Measurements from ENCODE around the gene CNNM3.

CNNM3 gene

GRCh38 chr2:96815326-96816126 lies 542 bp upstream of the CNNM3 start:
- H3K27me3 ChIP-seq (ENCODE audit: control insufficient read depth, insufficient read depth, low read length) = no peaks in the 10 kb centered on the region
- peak overlapping the region; percentile 78 for H3K4me3 ChIP-seq (ENCODE audit: low read length)
- peaks cover under 1% of the 10 kb centered on the region for H3K36me3 ChIP-seq (ENCODE audit: control insufficient read depth, insufficient read depth, low read length)
- H3K4me1 ChIP-seq (ENCODE audit: control insufficient read depth, insufficient read depth, low read length) = peaks cover 25% of the 10 kb centered on the region
- H3K9ac ChIP-seq (ENCODE audit: low read length) = peak overlapping the region; percentile 52
- H3K27ac ChIP-seq (ENCODE audit: low read depth, low read length) = peak overlapping the region; percentile 94

- Histone ChIP-seq H3K4me3 (ENCODE audit: low read length) (peak overlapping the region; percentile 89), H3K9ac (ENCODE audit: low read length) (no peak overlapping the region), H3K27me3 (ENCODE audit: control insufficient read depth, insufficient read depth, low read length) (no peaks in the 10 kb centered on the region), H3K27ac (ENCODE audit: low read depth, low read length) (peak overlapping the region; percentile 57), H3K4me1 (ENCODE audit: control insufficient read depth, insufficient read depth, low read length) (peaks cover 25% of the 10 kb centered on the region), H3K36me3 (ENCODE audit: control insufficient read depth, insufficient read depth, low read length) (no peaks in the 10 kb centered on the region)
These were observed 1.0 kb downstream of the CNNM3 start for GRCh38 chr2:96816836-96817702.

GRCh38 chr2:96817882-96818281 lies 1.8 kb downstream of the CNNM3 start:
- no peak overlapping the region for H3K9ac ChIP-seq (ENCODE audit: low read length)

GRCh38 chr2:96819128-96819875 lies 3.2 kb downstream of the CNNM3 start:
- Histone ChIP-seq H3K4me3 (ENCODE audit: low read length) (peak overlapping the region; percentile 31), H3K27me3 (ENCODE audit: control insufficient read depth, insufficient read depth, low read length) (no peaks in the 10 kb centered on the region), H3K9ac (ENCODE audit: low read length) (no peak overlapping the region), H3K36me3 (ENCODE audit: control insufficient read depth, insufficient read depth, low read length) (peaks cover 6% of the 10 kb centered on the region), H3K27ac (ENCODE audit: low read depth, low read length) (no peak overlapping the region), H3K4me1 (ENCODE audit: control insufficient read depth, insufficient read depth, low read length) (peaks cover 25% of the 10 kb centered on the region)

More at GRCh38 chr2:96817882-96818281, 1.8 kb downstream of the CNNM3 start:
- H3K4me1 ChIP-seq (ENCODE audit: control insufficient read depth, insufficient read depth, low read length) = peaks cover 25% of the 10 kb centered on the region
- H3K27me3 ChIP-seq (ENCODE audit: control insufficient read depth, insufficient read depth, low read length) = no peaks in the 10 kb centered on the region
- peaks cover 2% of the 10 kb centered on the region for H3K36me3 ChIP-seq (ENCODE audit: control insufficient read depth, insufficient read depth, low read length)
- peak overlapping the region; percentile 89 for H3K4me3 ChIP-seq (ENCODE audit: low read length)
- no peak overlapping the region for H3K27ac ChIP-seq (ENCODE audit: low read depth, low read length)

GRCh38 chr2:96819876-96820511 lies 3.9 kb downstream of the CNNM3 start:
- Histone ChIP-seq H3K9ac (ENCODE audit: low read length) (no peak overlapping the region), H3K27ac (ENCODE audit: low read depth, low read length) (no peak overlapping the region), H3K4me3 (ENCODE audit: low read length) (peak overlapping the region; percentile 31), H3K4me1 (ENCODE audit: control insufficient read depth, insufficient read depth, low read length) (peaks cover 25% of the 10 kb centered on the region), H3K36me3 (ENCODE audit: control insufficient read depth, insufficient read depth, low read length) (peaks cover 6% of the 10 kb centered on the region), H3K27me3 (ENCODE audit: control insufficient read depth, insufficient read depth, low read length) (no peaks in the 10 kb centered on the region)

- Histone ChIP-seq H3K4me3 (ENCODE audit: low read length) (no peak overlapping the region), H3K4me1 (ENCODE audit: control insufficient read depth, insufficient read depth, low read length) (peaks cover 25% of the 10 kb centered on the region), H3K9ac (ENCODE audit: low read length) (no peak overlapping the region), H3K36me3 (ENCODE audit: control insufficient read depth, insufficient read depth, low read length) (peaks cover 6% of the 10 kb centered on the region), H3K27ac (ENCODE audit: low read depth, low read length) (no peak overlapping the region), H3K27me3 (ENCODE audit: control insufficient read depth, insufficient read depth, low read length) (no peaks in the 10 kb centered on the region)
These were observed 5.1 kb downstream of the CNNM3 start for GRCh38 chr2:96821113-96821675.

- Histone ChIP-seq H3K27ac (ENCODE audit: low read depth, low read length) (peak overlapping the region; percentile 13), H3K9ac (ENCODE audit: low read length) (no peak overlapping the region), H3K36me3 (ENCODE audit: control insufficient read depth, insufficient read depth, low read length) (peaks cover 11% of the 10 kb centered on the region), H3K27me3 (ENCODE audit: control insufficient read depth, insufficient read depth, low read length) (no peaks in the 10 kb centered on the region), H3K4me1 (ENCODE audit: control insufficient read depth, insufficient read depth, low read length) (peaks cover 18% of the 10 kb centered on the region), H3K4me3 (ENCODE audit: low read length) (no peak overlapping the region)
These were observed 6.7 kb downstream of the CNNM3 start for GRCh38 chr2:96822786-96823185.

- Histone ChIP-seq H3K27me3 (ENCODE audit: control insufficient read depth, insufficient read depth, low read length) (no peaks in the 10 kb centered on the region), H3K9ac (ENCODE audit: low read length) (no peak overlapping the region), H3K36me3 (ENCODE audit: control insufficient read depth, insufficient read depth, low read length) (peaks cover 15% of the 10 kb centered on the region), H3K27ac (ENCODE audit: low read depth, low read length) (peak overlapping the region; percentile 13), H3K4me3 (ENCODE audit: low read length) (no peak overlapping the region), H3K4me1 (ENCODE audit: control insufficient read depth, insufficient read depth, low read length) (peaks cover 15% of the 10 kb centered on the region)
These were observed 7.1 kb downstream of the CNNM3 start for GRCh38 chr2:96823198-96823597.

GRCh38 chr2:96824079-96824870 lies 8.2 kb downstream of the CNNM3 start:
- Histone ChIP-seq H3K4me1 (ENCODE audit: control insufficient read depth, insufficient read depth, low read length) (peaks cover 7% of the 10 kb centered on the region), H3K4me3 (ENCODE audit: low read length) (no peak overlapping the region), H3K27me3 (ENCODE audit: control insufficient read depth, insufficient read depth, low read length) (no peaks in the 10 kb centered on the region), H3K36me3 (ENCODE audit: control insufficient read depth, insufficient read depth, low read length) (peaks cover 23% of the 10 kb centered on the region), H3K27ac (ENCODE audit: low read depth, low read length) (no peak overlapping the region), H3K9ac (ENCODE audit: low read length) (no peak overlapping the region)

GRCh38 chr2:96825057-96825456 lies 9.0 kb downstream of the CNNM3 start:
- Histone ChIP-seq H3K4me1 (ENCODE audit: control insufficient read depth, insufficient read depth, low read length) (no peaks in the 10 kb centered on the region), H3K27me3 (ENCODE audit: control insufficient read depth, insufficient read depth, low read length) (no peaks in the 10 kb centered on the region), H3K9ac (ENCODE audit: low read length) (no peak overlapping the region), H3K36me3 (ENCODE audit: control insufficient read depth, insufficient read depth, low read length) (peaks cover 29% of the 10 kb centered on the region), H3K27ac (ENCODE audit: low read depth, low read length) (no peak overlapping the region), H3K4me3 (ENCODE audit: low read length) (no peak overlapping the region)

Data from rectal smooth muscle tissue (tissue), 1 donor.